Measurements from ENCODE around the gene FBXO33. TPM values are rescaled to one million over a fixed set of nuclear protein-coding genes. Genes with fewer than 3 reads are reported as not detected.

Gene FBXO33
- 22.6 TPM for total RNA-seq

GRCh38 chr14:39432179-39432618 lies at the start of gene FBXO33:
Gene FBXO33 (minus strand): TSS chr14:39432433. CDS start chr14:39432162, 271 bp downstream.
- DNase-seq (ENCODE audit: low read depth in 2 of 3, low spot score in 2 of 3) = peak; percentile 97 to 98 (median 97)

- DNase-seq (ENCODE audit: low read depth in 2 of 3, low spot score in 2 of 3) = no peak
Observed at GRCh38 chr14:39474416-39474911, 42.2 kb upstream of the FBXO33 start.

GRCh38 chr14:39472078-39472477 lies 39.8 kb upstream of the FBXO33 start:
- no peak for DNase-seq (ENCODE audit: low read depth in 2 of 3, low spot score in 2 of 3)

- peak in 2 of 3 donors; percentile 39 to 66 for DNase-seq (ENCODE audit: low read depth in 2 of 3, low spot score in 2 of 3)
Observed at GRCh38 chr14:39469094-39469710, 37.0 kb upstream of the FBXO33 start.

- peak in 2 of 3 donors; percentile 11 to 27 for DNase-seq (ENCODE audit: low read depth in 2 of 3, low spot score in 2 of 3)
Observed at GRCh38 chr14:39467889-39468524, 35.8 kb upstream of the FBXO33 start.

- DNase-seq (ENCODE audit: low read depth in 2 of 3, low spot score in 2 of 3) = no peak
Observed at GRCh38 chr14:39459795-39460478, 27.7 kb upstream of the FBXO33 start.

- DNase-seq (ENCODE audit: low read depth in 2 of 3, low spot score in 2 of 3) = no peak
Observed at GRCh38 chr14:39456702-39457250, 24.5 kb upstream of the FBXO33 start.

- no peak for DNase-seq (ENCODE audit: low read depth in 2 of 3, low spot score in 2 of 3)
Observed at GRCh38 chr14:39454906-39455539, 22.8 kb upstream of the FBXO33 start.

- DNase-seq (ENCODE audit: low read depth in 2 of 3, low spot score in 2 of 3) = no peak
Observed at GRCh38 chr14:39452680-39453079, 20.4 kb upstream of the FBXO33 start.

- DNase-seq (ENCODE audit: low read depth in 2 of 3, low spot score in 2 of 3) = no peak
Observed at GRCh38 chr14:39451811-39452210, 19.6 kb upstream of the FBXO33 start.

- DNase-seq (ENCODE audit: low read depth in 2 of 3, low spot score in 2 of 3) = no peak
Observed at GRCh38 chr14:39447175-39447661, 15.0 kb upstream of the FBXO33 start.

- no peak for DNase-seq (ENCODE audit: low read depth in 2 of 3, low spot score in 2 of 3)
Observed at GRCh38 chr14:39446131-39446744, 14.0 kb upstream of the FBXO33 start.

- DNase-seq (ENCODE audit: low read depth in 2 of 3, low spot score in 2 of 3) = no peak
Observed at GRCh38 chr14:39442293-39442692, 10.1 kb upstream of the FBXO33 start.

- no peak for DNase-seq (ENCODE audit: low read depth in 2 of 3, low spot score in 2 of 3)
Observed at GRCh38 chr14:39441805-39442204, 9.6 kb upstream of the FBXO33 start.

GRCh38 chr14:39440975-39441374 lies 8.7 kb upstream of the FBXO33 start:
- no peak for DNase-seq (ENCODE audit: low read depth in 2 of 3, low spot score in 2 of 3)

- no peak for DNase-seq (ENCODE audit: low read depth in 2 of 3, low spot score in 2 of 3)
Observed at GRCh38 chr14:39435241-39435640, 3.0 kb upstream of the FBXO33 start.

GRCh38 chr14:39434401-39434800 lies 2.2 kb upstream of the FBXO33 start:
- no peak for DNase-seq (ENCODE audit: low read depth in 2 of 3, low spot score in 2 of 3)

GRCh38 chr14:39433452-39433813 lies 1.2 kb upstream of the FBXO33 start:
- no peak for DNase-seq (ENCODE audit: low read depth in 2 of 3, low spot score in 2 of 3)

- peak; percentile 10 to 81 (median 63) for DNase-seq (ENCODE audit: low read depth in 2 of 3, low spot score in 2 of 3)
Observed at GRCh38 chr14:39432619-39433451, 602 bp upstream of the FBXO33 start.

All from hematopoietic multipotent progenitor cell (in vitro differentiated cells).